GM18873 (cell line): Measurements from ENCODE around the gene DDX23.
A peak's percentile ranks its signal among the peaks of the same experiment; 100 is the strongest.
"Not testable (repeated sequence)": the region's sequence is repeated elsewhere in the genome, so short reads cannot be mapped to it uniquely, and the experiment has no call there.

ENCODE experiments used
- ATAC-seq: cut with Tn5 transposase; IDR thresholded peaks from one replicate; pipeline ENCODE4 v1.9.1; 2021; ENCODE audit warnings: mild to moderate bottlenecking, moderate library complexity, moderate number of reproducible peaks; ENCODE audit not compliant: unreplicated experiment, low FRiP score

DDX23 gene

DNA sequence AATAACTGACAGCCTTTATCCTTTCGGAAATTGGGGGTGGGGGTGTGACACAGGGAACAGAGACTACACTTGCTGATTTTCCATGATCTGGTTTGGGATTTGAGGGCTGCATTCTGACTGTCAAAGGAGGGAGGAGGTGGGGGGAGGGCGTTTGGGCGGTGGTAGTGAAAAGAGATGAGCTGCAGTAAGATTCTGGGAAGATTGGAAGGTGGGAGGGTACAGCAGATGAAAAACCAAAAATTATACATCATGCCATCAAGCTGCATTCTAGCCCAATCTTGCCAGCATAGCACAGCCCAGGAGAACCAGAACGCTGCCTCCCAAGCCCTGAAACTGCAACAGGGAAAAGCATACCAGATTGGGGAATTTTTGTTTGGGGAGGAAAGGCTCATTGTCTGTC is 11.3 kb upstream of the DDX23 start:
- no peak for ATAC-seq

DNA sequence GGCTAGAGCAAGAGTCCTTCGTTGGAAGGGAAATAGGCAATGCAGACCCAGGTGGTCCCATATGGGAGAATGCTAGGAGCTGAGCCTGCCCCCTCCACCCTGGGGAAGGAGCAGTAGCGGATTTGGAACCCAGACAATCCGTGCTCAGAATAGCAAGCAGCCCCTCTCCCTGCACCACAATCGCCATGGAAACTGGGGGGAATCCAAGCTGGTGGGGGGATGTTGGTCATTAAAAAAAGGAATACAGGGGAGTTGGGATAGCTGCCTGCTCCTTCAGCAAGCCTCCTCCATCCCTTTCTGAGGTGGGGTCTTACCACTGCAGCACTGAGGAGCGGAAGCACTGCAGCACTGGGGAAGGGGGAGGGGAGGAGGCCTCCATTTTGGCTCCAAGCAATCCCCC is 10.8 kb upstream of the DDX23 start:
- no peak for ATAC-seq

DNA sequence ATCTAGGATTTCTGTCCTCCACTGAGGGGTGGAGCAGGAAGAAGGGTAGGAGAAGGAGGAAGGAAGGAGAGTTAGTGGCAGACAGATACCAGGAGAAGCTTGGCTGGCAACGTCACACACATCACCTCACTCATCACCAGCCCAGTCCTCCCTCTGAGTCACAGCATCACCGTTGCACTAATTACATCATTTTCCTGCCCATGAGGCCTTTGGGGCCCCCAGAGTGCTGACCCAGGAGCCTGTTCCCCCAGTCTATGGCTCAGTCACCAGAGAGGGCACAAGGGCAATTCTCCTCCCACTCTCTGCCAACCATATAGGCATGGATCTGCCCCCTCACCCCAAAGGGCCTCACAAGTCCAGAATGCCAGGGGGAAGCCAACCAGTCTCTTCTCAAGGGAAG is 9.1 kb upstream of the DDX23 start:
- ATAC-seq: no peak

DNA sequence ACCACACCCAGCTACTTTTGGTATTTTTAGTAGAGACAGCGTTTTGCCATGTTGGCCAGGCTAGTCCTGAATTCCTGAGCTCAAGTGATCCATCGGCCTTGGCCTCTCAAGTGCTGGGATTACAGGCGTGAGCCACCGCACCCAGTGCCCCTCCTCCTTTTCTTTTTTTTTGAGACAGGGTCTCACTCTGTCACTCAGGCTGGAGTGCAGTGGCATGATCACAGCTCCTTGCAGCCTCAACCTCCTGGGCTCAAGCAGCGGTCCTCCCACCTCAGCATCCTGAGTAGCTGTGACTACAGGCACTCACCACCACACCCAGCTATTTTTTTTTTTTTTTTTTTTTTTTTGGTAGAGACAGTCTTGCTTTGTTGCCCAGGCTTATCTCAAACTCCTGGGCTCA is 8.3 kb upstream of the DDX23 start:
- ATAC-seq: not testable (repeated sequence)

DNA sequence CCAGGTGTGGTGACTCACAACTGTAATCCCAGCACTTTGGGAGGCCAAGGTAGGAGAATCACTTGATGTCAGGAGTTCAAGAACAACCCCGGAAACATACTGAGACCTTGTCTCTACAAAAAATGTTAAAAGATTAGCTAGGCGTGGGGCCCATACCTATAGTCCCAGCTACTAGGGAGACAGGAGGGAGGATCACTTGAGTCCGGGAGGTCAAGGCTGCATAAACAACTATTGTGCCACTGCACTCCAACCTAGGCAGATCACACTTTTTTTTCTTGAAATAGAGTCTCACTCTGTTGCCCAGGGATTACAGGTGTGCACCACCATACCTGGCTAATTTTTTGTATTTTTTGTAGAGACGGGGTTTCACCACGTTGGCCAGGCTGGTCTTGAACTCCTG is 7.6 kb upstream of the DDX23 start:
- no peak for ATAC-seq

DNA sequence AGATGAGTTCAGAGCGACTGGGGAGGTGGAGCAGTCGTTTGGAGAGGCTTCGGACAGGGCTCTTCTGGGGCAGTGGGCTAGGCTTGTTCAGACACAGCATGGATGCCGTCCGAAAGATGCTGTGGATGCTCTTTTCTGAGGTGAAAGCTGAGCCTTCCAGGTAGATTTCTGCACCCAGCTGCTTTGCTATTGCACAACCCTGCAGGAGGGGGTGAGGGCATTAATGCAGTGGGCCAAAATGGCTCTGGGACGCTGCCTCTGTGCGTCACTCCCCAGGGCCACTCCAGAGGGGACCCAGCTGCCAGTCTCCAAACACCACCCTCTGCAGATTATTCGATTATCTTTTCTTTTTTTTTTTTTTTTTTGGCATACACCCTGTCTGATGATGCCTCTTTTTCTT is 6.1 kb upstream of the DDX23 start:
- no peak for ATAC-seq

DNA sequence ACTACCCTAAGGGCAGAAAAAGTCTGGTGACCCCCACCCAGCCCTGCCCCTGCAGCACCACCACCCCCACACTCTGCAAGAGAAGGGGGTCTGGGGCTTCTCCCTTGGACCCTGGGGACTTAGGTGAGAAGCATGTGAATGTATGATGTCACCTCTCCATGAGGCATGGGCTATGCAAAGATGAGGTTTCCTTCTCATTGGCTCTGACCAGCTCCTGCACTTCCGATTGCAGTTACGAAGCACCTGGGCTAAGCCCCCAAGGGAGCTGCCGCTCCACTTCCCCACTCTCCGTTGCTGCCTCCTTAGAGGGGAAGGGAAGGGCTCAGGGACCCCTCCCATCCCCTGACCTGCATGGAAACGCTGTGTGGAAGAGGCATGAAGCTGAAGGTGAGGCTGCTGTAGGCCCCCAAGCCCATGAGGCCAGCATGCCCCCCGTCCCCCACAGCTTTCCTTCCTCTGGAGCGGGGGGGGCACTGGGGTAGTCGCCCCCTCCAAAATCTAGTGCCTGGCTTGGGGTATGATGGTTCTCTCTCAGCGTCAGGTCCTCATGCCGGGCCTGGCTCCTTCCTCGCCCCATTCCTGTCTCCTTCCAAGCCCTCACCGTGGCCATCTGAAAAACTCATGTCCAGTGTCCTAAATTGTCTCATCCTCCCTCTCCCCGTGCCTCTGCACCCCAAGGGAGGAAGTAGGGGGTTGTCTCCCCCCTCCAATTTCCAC is 5.5 kb upstream of the DDX23 start:
- ATAC-seq: no peak

DNA sequence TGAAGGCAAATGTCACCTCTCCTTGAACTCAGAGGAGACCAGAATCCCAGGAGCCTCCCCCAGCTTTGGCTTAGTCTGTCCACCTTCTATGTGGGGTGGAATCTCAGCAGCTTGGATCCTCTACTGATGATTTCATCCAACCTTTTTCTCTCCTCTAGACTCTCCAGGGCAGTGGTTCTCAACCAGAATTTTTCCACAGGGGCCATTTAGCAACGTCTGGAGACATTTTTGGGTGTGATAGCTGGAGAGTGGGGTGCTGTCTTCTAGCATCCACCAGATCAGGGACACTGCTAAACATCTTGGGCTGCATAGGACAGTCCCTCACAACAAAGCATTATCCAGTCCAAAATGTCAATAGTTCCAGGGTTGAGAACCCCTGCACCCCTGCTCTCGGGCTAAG is 4.4 kb upstream of the DDX23 start:
- no peak for ATAC-seq

DNA sequence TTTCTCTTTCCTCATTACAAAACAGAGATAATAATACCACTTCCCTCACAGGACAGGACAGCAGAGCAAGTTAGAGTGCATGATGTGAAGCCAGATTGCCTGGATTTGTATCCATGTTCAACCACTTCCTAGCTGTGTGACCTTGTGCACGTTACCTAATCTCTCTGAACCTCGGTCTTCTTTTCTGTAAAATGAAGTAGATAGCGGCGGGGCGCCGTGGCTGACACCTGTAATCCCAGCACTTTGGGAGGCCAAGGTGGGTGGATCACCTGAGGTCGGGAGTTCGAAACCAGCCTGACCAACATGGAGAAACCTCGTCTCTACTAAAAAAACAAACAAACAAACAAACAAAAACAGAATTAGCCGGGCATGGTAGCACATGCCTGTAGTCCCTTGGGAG is 3.0 kb upstream of the DDX23 start:
- ATAC-seq: not testable (repeated sequence)

DNA sequence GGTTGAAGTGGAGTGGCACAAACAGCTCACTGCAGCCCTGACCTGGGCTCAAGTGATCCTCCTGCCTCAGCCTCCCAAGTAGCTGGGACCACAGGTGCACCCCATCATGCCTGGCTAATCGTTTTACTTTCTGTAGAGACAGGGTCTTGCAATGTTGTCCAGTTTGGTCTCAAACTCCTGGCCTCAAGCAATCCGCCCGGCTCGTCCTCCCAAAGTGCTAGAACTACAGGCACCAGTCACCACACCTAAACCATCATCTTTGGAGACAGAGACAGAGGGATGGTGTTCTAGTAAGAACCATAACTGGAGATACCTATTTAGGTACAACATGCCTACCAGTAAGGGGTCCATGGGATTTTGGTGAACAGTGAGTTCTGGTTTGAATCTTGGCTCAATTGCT is 2.5 kb upstream of the DDX23 start:
- no peak for ATAC-seq

DNA sequence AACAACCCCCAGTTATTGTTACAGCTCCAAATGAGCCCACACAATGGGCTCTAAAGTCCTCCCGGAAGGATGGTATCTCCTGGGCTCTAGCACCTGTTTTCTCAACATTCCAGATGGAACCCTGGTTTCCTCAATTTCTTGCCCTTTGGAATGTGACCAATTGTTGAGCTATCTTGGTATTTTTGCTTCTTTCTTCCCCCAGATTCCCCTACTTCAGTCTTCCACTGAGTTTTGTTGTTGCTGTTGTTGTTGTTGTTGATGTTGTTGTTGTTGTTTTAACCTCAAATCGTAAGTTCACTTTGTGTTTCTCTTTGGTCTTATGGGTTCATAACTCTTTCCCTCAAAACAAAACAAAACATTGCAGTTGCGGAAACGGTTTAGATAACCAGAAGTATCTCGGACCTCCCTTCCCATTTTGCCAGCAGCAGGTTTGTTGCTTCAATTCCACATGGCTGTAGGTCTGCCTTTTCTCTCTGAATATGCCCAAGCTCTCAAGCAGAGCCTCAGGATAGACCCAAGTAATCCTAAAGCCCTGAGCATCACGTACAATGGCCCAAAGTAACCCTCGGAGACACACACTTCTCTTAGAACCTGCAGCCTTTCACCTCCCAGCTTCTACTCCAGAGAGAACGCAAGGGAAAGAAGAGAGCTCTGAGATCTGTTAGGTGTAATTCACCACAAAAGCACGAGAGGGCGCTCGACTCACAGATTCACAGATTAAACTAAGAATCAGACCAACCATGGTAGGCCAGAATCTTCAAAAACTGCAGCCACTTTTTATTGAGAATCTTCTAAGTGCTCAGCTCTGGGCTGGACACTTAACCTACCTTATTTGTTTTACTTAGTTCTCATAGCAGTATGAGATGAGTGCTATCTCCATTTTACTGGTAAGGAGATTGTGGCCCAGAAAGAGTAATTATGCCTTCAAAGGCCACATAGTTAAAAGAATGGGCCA is 1.0 kb upstream of the DDX23 start:
- peak; percentile 45 for ATAC-seq

DNA sequence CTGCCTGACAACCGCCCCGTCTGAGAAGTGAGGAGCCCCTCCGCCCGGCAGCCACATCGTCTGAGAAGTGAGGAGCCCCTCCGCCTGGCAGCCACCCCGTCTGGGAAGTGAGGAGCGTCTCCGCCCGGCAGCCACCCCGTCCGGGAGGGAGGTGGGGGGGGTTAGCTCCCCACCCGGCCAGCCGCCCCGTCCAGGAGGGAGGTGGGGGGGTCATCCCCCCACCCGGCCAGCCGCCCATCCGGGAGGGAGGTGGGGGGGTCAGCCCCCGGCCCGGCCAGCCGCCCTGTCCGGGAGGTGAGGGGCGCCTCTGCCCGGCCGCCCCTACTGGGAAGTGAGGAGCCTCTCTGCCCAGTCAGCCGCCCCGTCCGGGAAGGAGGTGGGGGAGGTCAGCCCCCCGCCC is 9.9 kb downstream of the DDX23 start:
- ATAC-seq: not testable (repeated sequence)

DNA sequence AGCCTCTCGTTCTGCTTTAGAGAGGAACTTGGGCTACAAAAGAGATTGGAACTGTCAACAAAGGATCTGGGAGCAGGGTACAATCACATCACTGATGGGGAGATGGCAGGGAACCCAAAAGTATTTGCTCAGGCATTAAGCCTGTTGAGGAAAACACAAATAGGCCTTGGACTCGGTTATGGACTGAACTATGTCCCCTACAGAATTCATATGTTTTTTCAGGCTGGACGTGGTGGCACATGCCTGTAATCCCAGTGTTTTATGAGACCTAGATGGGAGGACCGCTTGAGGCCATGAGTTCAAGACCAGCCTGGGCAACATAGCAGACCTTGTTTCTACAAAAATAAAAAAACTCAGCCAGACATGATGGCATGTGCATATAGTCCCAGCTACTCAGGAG is 13.9 kb downstream of the DDX23 start:
- no peak for ATAC-seq

DNA sequence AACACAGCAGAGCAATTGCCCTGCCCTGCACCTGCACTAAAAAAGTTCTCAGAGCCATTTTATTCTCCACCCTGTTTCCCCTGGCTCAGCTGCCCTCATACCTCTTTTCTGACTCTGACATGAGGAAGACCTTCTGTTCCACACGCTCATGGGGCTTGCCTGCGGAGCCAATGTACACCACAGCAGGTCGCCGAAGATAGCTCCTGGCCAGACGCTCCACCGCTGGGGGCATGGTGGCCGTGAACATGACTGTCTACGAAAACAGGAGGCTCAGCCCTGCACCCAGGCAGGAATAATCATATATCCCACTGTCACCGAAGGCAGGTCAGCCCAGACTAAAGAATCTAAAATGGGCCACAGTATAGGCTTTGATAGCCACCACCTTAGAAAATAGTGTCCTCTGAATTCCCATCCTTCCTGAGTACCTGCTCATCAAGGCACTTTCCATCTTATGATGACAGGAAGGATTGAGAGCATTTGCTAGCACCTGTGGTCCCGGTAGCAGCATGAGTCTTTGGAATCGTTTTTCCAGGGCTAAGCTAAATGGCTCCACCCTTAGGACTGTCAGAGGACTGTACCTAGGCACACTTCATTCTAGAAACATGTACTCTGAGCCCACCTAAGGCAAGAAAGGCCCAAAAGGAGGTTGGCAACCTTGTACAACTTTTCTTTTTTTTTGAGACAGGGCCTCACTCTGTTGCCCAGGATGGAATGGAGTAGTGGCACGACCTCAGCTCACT is 19.5 kb downstream of the DDX23 start:
- ATAC-seq: no peak

DNA sequence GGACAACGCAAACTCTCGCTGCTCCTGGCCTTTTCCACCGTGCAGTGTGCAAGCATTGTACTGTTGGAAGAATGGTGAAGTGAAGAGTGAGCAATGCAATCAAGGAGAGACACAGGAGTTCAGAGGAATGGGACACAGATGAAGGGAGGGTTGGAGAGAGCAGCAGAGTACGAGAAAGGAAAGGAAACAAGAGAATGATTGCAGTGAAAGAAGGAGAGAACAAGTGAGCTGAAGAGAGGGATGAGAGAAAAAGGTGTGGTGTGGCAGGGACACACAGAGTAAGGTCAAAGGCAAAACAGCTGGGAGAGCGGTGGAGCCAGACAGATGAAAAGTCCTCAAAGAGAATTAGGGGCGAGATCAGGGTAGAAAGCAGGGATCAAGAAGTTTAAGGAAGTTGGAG is 20.7 kb downstream of the DDX23 start:
- ATAC-seq: no peak

DNA sequence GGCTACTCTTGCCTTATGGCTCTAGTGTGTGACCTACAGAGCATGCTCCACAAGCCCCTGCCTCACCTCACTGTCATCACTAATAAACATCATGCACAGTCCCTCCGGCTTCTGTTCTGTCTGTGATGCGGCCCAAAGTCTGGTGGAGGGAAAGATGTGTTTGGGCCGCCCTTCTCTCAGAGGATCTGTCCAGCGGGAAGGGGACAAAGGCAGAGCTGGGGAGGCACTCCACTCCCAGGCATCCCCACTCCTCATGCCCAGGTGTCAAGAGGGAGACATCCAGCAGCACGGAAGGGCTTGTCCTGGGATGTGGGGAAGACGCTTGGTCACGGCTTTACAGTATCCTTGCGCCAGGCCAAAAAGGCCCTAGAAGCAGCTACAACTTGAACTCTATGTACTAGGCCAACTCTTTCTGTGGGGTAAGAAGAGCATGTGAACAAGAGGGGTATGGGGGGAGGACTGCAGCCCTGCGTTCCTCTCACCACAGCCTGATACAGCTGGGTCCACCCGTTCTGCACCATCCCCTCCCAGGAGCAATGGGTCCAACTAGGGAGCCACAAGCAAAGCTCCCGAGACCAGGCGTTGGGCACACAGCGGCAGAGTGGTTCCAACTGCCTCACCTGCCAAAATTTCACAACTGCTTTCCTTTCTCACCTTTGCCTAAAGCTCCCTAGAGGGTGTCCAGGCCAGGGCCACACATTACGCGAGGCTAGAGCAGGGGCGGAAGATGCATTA is 23.0 kb downstream of the DDX23 start:
- ATAC-seq: no peak

DNA sequence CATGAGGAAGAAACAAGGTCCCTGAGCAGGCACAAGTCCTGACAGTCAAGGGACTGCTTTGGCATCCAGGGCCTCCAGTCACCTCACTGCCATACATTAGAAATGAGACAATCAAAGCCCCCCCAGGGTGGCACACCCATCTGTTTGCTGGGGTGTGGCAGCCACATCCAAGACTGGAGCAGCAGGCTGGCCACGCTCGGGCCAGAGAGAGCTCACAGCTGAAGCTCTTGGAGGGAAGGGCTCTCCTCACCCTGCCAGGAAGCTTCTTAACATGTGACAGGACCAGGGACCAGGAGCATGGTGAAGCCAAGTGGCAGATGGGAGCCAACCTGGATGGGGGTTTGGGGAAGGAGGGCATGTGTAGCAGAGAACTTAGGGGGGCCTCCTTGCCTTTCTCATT is 23.7 kb downstream of the DDX23 start:
- ATAC-seq: no peak

DNA sequence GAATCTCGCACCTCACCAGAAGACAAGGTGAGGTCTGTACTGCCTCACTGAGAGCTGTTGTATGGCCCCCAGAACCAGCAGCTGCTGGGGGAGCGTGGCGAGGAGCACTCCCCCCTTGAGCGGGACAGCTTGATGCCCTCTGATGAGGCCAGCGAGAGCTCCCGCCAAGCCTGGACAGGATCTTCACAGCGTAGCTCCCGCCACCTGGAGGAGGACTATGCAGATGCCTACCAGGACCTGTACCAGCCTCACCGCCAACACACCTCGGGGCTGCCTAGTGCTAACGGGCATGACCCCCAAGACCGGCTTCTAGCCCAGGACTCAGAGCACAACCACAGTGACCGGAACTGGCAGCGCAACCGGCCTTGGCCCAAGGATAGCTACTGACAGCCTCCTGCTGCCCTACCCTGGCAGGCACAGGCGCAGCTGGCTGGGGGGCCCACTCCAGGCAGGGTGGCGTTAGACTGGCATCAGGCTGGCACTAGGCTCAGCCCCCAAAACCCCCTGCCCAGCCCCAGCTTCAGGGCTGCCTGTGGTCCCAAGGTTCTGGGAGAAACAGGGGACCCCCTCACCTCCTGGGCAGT is 24.4 kb downstream of the DDX23 start:
- no peak for ATAC-seq

DNA sequence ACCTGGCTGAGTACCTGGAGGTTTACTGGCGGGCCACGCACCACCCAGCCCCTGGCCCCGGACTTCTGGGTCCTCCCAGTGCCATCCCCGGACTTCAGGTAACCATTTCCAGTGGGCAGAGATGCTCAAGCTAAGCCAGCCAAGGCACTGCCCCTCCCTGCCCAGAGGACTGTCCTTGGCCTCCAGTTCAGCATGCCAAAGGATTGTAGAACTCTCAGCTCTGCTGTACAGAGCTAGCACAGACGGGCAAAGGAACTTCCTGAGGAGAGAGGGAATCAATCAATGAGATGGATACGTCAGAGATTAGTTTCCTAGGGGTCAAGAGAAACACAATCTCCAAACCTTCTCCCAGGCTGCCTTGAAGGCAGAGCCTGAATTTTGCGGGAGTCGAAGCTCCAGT is 24.9 kb downstream of the DDX23 start:
- ATAC-seq: no peak

DNA sequence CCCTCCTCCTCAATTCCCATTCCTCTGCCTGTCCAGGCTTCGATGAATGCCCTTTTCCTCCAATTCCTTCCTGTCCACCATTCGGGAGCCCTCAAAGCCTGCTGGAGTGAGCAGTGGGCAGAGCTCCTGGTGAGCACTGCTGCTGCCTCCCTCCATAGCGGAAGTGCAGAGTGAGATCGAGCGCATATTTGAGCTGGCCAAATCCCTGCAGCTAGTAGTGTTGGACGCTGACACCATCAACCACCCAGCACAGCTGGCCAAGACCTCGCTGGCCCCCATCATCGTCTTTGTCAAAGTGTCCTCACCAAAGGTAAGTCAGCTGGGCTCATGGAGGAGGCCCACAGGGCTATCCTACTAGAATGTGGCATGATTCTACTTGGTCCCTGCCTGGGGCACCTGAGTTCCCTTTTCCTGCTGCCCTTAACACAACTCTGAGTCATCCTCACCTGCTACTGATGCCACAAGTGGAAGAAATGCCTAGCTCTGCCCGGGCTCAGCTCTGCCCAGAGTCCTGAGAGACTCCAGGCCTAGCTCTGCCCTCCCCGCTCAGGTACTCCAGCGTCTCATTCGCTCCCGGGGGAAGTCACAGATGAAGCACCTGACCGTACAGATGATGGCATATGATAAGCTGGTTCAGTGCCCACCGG is 25.6 kb downstream of the DDX23 start:
- ATAC-seq: no peak
